ENCODE measurements around the gene CDCA3.
A peak's percentile ranks its signal among the peaks of the same experiment; 100 is the strongest.

The CDCA3 gene

GRCh38 chr12:6832125-6832524, 19.0 kb downstream of the CDCA3 start:
- no peak for DNase-seq (ENCODE audit: low read depth in 2 of 2)

- DNase-seq (ENCODE audit: low read depth in 2 of 2), result no peak
Measured at GRCh38 chr12:6831450-6831995, 19.6 kb downstream of the CDCA3 start.

- DNase-seq (ENCODE audit: low read depth in 2 of 2), result no peak
Measured at GRCh38 chr12:6830999-6831398, 20.1 kb downstream of the CDCA3 start.

GRCh38 chr12:6830286-6830890, 20.7 kb downstream of the CDCA3 start:
- DNase-seq (ENCODE audit: low read depth in 2 of 2), result no peak

GRCh38 chr12:6829536-6830220, 21.4 kb downstream of the CDCA3 start:
- no peak for DNase-seq (ENCODE audit: low read depth in 2 of 2)

- DNase-seq (ENCODE audit: low read depth in 2 of 2), result peak in 1 of 2 donors; percentile 22
Measured at GRCh38 chr12:6828781-6829535, 22.1 kb downstream of the CDCA3 start.

GRCh38 chr12:6827982-6828780, 22.9 kb downstream of the CDCA3 start, which contains the start of gene P3H3:
P3H3 (plus strand) TSS chr12:6828407; CDS start chr12:6828441, 34 bp downstream.
- no peak for DNase-seq (ENCODE audit: low read depth in 2 of 2)

- DNase-seq (ENCODE audit: low read depth in 2 of 2), result no peak
Measured at GRCh38 chr12:6827437-6827911, 23.6 kb downstream of the CDCA3 start.

GRCh38 chr12:6826734-6827436, 24.2 kb downstream of the CDCA3 start:
- DNase-seq (ENCODE audit: low read depth in 2 of 2), result no peak

- DNase-seq (ENCODE audit: low read depth in 2 of 2), result no peak
Measured at GRCh38 chr12:6826125-6826733, 24.9 kb downstream of the CDCA3 start.

GRCh38 chr12:6825398-6826124, 25.5 kb downstream of the CDCA3 start:
- DNase-seq (ENCODE audit: low read depth in 2 of 2), result peak; percentile 55 to 61

GRCh38 chr12:6824901-6825381, 26.1 kb downstream of the CDCA3 start:
- DNase-seq (ENCODE audit: low read depth in 2 of 2), result no peak

GRCh38 chr12:6824085-6824775, 26.9 kb downstream of the CDCA3 start:
- no peak for DNase-seq (ENCODE audit: low read depth in 2 of 2)

GRCh38 chr12:6823182-6824084, 27.7 kb downstream of the CDCA3 start:
- no peak for DNase-seq (ENCODE audit: low read depth in 2 of 2)

- DNase-seq (ENCODE audit: low read depth in 2 of 2), result no peak
Measured at GRCh38 chr12:6822426-6823135, 28.5 kb downstream of the CDCA3 start.

- no peak for DNase-seq (ENCODE audit: low read depth in 2 of 2)
Measured at GRCh38 chr12:6821591-6822425, 29.3 kb downstream of the CDCA3 start, which contains the start of gene GPR162. GPR162 (plus strand) TSS chr12:6821821; CDS start chr12:6823899, 2,078 bp downstream.

Measured in stimulated activated CD8-positive, alpha-beta memory T cell treated with anti-CD3 and anti-CD28 coated beads, Interleukin-2, amount 100 ng/mL, for 1 hour (primary cell).